Ovary (tissue), 9 donors: ENCODE data around the gene PRKAG1. TPM values are rescaled to one million over a fixed set of nuclear protein-coding genes. Genes with fewer than 3 reads are reported as not detected.

Experiments
- DNase-seq, 5 donors: peaks; one replicate each; pipeline ENCODE4 v3.0.0-alpha.2; 2019 to 2020
- H3K27ac ChIP-seq, 2 donors: fragments of 200-600 bp; one replicate each; pipeline versions ENCODE4 v1.5.1 to v1.8.0; 2019 to 2022
- H3K27me3 ChIP-seq: fragments of 200-600 bp; one replicate; pipeline ENCODE4 v1.8.0; 2022
- H3K36me3 ChIP-seq: fragments of 200-600 bp; sonication (generic); one replicate; pipeline ENCODE4 v1.5.1; 2019
- H3K4me1 ChIP-seq: one replicate; pipeline ENCODE4 v1.8.1; 2013; ENCODE audit warnings: mild to moderate bottlenecking, moderate library complexity; ENCODE audit not compliant: insufficient read depth
- H3K4me3 ChIP-seq: fragments of 200-600 bp; sonication (generic); one replicate; pipeline ENCODE4 v1.5.1; 2017
- H3K9me3 ChIP-seq, 2 donors: fragments of 200-600 bp in 1 of 2; sonication (generic) in 1 of 2; one replicate each; pipeline versions ENCODE4 v1.5.1 to v1.8.1; 2013 to 2019; ENCODE audit warnings: mild to moderate bottlenecking in 1 of 2, moderate library complexity in 1 of 2
- EP300 ChIP-seq: sonication (generic); formaldehyde crosslinking; IDR thresholded peaks from one replicate; pipeline ENCODE4 v1.6.1; 2017; ENCODE audit warnings: antibody characterized with exemption
- POLR2A ChIP-seq: fragments of 450-650 bp; IDR thresholded peaks from one replicate; pipeline ENCODE4 v1.6.1; 2017; ENCODE audit warnings: antibody characterized with exemption, mild to moderate bottlenecking, moderate library complexity
- WGBS, 3 donors: extraction: QIAGEN DNeasy Blood & Tissue Kit in 1 of 3; methylation state at CpG; one replicate each; pipeline versions ENCODE4 v1.1.5 to v1.1.7; 2013 to 2017; 5-methylcytosine and 5-hydroxymethylcytosine counted together
- intact Hi-C, 4 donors: fragments of 100-400 bp; cut with DNase I; formaldehyde crosslinking; loops; one replicate each; pipeline versions ENCODE4 v1.11.0 to v1.15.1; 2022 to 2023
- polyA plus RNA-seq, 2 donors: library from polyadenylated mRNA; stranded (reverse); fragments of 200-250 nt in 1 of 2; fragments of 350-450 nt in 1 of 2; fragmentation: Illumina TruSeq in 1 of 2; extraction: RNeasy Lipid Tissue Mini Kit (QIAGEN cat#74804) in 1 of 2; gene quantifications; one replicate each; pipeline ENCODE4 v1.2.3, GENCODE V29; 2013 to 2014
- total RNA-seq, 7 donors: library from RNA; depleted of rRNA in 2 of 7; stranded (reverse); fragments of >200 nt in 2 of 7; fragmentation: NEBNext Ultra II Directional in 3 of 7; extraction: Animal tissue kit (Norgen Biotek cat#: 25700) in 3 of 7; gene quantifications; one replicate each; pipeline versions ENCODE4 v1.1.0 to v1.2.4, GENCODE V29; 2016 to 2023
- TF ChIP-seq, protein P1 (sequence below), 3 donors: fragments of 450-650 bp in 2 of 3; fragments of 200-600 bp in 1 of 3; IDR thresholded peaks; one replicate each; pipeline versions ENCODE4 v1.5.1 to v1.8.0; 2016 to 2022; ENCODE audit warnings: antibody characterized with exemption in 3 of 3, mild to moderate bottlenecking in 1 of 3
- donor health status: DM: no; HTN: no; CAD: no; lungs with moderate emphysema.
- donor health status: DM: no; HTN: no; CAD: no.
- donor health status: Bipolar disorder and iron deficiency.
- donor health status: DM: yes; HTN: yes; CAD: no.
- donor health status: DM: no; HTN: no; CAD: no.
- donor health status: DM: yes; HTN: yes; CAD: no.

The PRKAG1 gene
- total and polyA plus RNA-seq, 9 donors = 25.6 to 98.5 (median 38.3) TPM

DNA sequence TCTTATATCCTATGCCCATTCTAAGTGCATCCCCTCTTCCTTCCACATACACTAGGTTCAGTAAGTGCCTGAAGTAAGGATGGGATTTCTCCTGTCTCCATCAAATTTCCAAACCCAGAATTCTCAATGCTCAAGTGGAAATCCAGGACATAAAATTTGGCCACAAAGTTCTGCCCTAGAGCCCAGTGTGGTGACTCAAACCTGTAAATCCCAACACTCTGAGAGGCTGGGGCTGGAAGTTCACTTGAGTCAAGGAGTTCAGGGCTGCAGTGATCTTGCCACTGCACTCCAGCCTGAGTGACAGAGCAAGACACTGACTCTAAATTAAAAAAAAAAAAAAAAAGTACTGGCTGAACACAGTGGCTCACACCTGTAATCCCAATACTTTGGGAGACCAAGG, 56.8 kb downstream of the PRKAG1 start:
- TF ChIP-seq, protein P1, sequence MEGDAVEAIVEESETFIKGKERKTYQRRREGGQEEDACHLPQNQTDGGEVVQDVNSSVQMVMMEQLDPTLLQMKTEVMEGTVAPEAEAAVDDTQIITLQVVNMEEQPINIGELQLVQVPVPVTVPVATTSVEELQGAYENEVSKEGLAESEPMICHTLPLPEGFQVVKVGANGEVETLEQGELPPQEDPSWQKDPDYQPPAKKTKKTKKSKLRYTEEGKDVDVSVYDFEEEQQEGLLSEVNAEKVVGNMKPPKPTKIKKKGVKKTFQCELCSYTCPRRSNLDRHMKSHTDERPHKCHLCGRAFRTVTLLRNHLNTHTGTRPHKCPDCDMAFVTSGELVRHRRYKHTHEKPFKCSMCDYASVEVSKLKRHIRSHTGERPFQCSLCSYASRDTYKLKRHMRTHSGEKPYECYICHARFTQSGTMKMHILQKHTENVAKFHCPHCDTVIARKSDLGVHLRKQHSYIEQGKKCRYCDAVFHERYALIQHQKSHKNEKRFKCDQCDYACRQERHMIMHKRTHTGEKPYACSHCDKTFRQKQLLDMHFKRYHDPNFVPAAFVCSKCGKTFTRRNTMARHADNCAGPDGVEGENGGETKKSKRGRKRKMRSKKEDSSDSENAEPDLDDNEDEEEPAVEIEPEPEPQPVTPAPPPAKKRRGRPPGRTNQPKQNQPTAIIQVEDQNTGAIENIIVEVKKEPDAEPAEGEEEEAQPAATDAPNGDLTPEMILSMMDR (IDR thresholded peaks at IDR 0.05) = no peak
- TF ChIP-seq POLR2A (no peak), EP300 (no peak)
- H3K4me3 ChIP-seq = no peak overlapping the region
- H3K36me3 ChIP-seq = no peaks in the 10 kb centered on the region
- H3K27me3 ChIP-seq = no peaks in the 10 kb centered on the region
- intact Hi-C loops = no loop called here
- no peaks in the 10 kb centered on the region for H3K9me3 ChIP-seq
- H3K27ac ChIP-seq = no peak overlapping the region
- peaks cover 6% of the 10 kb centered on the region for H3K4me1 ChIP-seq
- no peak for DNase-seq

DNA sequence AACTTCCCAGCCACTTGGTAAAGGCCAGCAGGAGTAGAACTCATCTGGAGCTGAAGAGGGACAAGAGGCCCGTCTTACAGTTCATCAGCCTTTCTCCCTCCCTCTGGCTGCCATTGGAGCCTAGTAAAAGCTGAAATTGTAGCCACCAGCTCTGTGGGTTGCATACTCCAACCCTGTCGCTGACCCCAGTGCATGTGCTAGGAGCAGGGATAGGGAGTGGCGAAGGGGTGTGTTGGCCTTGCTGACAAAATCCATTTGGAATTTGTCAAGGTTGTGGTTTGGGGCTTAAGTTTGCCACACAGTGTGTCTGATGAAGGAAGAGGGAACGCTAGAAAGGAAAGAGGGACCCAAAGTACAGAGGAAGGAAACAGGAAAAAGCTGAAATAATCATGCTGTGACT, 57.2 kb downstream of the PRKAG1 start:
- TF ChIP-seq POLR2A (no peak), EP300 (no peak)
- TF ChIP-seq, protein P1 (IDR thresholded peaks at IDR 0.05) = no peak
- WGBS, 3 donors = 34 to 37% (median 35%) methylated on average over 4 of the region's 4 CpGs

DNA sequence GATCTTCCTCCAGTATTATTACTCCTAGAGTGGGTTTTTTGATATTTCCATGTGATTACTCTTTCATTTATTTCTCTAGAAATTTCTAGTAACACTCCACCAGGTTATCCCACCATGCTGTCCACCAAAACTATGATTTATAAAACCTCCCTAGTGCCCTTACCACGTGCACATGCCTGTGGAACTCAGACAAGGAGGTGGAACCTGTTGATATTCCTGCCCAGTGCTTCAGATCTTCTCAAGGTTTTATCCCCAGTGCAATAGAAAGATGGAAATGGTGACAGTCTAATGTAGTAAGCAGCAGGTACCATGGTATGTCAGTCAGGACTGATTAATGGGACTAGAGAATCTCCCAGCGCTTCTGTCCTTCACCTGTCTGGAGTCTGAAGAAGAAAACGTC, 57.7 kb downstream of the PRKAG1 start:
- intact Hi-C loops = no loop called here
- no peaks in the 10 kb centered on the region for H3K27me3 ChIP-seq

More for the DNA sequence above, 57.2 kb downstream of the PRKAG1 start:
- Histone ChIP-seq H3K4me3 (no peak overlapping the region), H3K9me3 (no peaks in the 10 kb centered on the region), H3K4me1 (peaks cover 6% of the 10 kb centered on the region), H3K27me3 (no peaks in the 10 kb centered on the region), H3K36me3 (no peaks in the 10 kb centered on the region), H3K27ac (no peak overlapping the region)
- no peak for DNase-seq
- intact Hi-C loops = no loop called here

DNA sequence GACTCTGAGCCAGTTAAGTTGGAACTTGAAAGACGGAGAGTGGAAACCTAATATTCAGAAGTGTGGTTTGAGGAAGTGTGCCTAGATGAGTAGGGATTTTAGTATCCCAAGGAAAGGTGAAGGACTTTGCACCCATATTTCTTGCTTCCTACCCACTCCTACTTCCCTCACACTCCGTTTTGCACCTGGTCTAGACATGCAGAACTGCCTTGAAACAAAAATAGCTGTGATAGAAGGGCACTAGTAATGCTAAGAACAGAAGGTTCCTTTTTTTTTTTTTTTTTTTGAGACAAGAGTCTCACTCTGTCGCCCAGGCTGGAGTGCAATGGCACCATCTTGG, 60.6 kb downstream of the PRKAG1 start:
- peaks cover 10% of the 10 kb centered on the region for H3K4me1 ChIP-seq
- peak overlapping the region; percentile 96 for H3K4me3 ChIP-seq
- TF ChIP-seq EP300 (no peak), POLR2A (no peak)
- TF ChIP-seq, protein P1 (IDR thresholded peaks at IDR 0.05) = no peak
- intact Hi-C loops = no loop called here
- H3K9me3 ChIP-seq = no peaks in the 10 kb centered on the region
- H3K36me3 ChIP-seq = no peaks in the 10 kb centered on the region
- DNase-seq = no peak
- H3K27ac ChIP-seq = no peak overlapping the region
- H3K27me3 ChIP-seq = no peaks in the 10 kb centered on the region
- 21 to 25% (median 23%) methylated on average over 3 of the region's 3 CpGs for WGBS, 3 donors

More for the DNA sequence above, 57.7 kb downstream of the PRKAG1 start:
- no peaks in the 10 kb centered on the region for H3K36me3 ChIP-seq
- TF ChIP-seq POLR2A = no peak
- TF ChIP-seq, protein P1 (IDR thresholded peaks at IDR 0.05) = no peak
- no peak for TF ChIP-seq EP300
- H3K27ac ChIP-seq = no peak overlapping the region
- WGBS, 3 donors = 36 to 60% (median 48%) methylated on average over 3 of the region's 3 CpGs
- no peak for DNase-seq
- peaks cover 9% of the 10 kb centered on the region for H3K4me1 ChIP-seq
- H3K9me3 ChIP-seq = no peaks in the 10 kb centered on the region
- H3K4me3 ChIP-seq = no peak overlapping the region
